H1 (cell line): ENCODE measurements around the gene CUZD1. TPM values are rescaled to one million over a fixed set of nuclear protein-coding genes. Genes with fewer than 3 reads are reported as not detected.

ENCODE experiments used
- CTCF ChIA-PET: fragments of 300-600 bp; sonication (Branson Sonifier 250); formaldehyde crosslinking; loops from one replicate; lab custom pipeline; 2021; ENCODE audit not compliant: partially characterized antibody; lab: Charles Lee
- POLR2A ChIA-PET: fragments of 300-600 bp; sonication (Branson Sonifier 250); formaldehyde crosslinking; loops from one replicate; lab custom pipeline; 2021; ENCODE audit warnings: inconsistent platforms; ENCODE audit not compliant: partially characterized antibody; lab: Charles Lee
- DNase-seq, 2 experiments: peaks; one replicate each; pipeline versions ENCODE4 v3.0.0 to v3.0.0-alpha.2; 2010 to 2022; ENCODE audit warnings: low spot score in 2 of 2, low read depth in 1 of 2, mixed read lengths in 1 of 2
- FAIRE-seq: peaks from 2 replicates; lab custom pipeline; 2011; peaks lifted over from hg19 to GRCh38; lab: Jason Lieb, UNC
- H2AFZ ChIP-seq: 2 replicates; pipeline ENCODE4 v1.8.1; 2012; ENCODE audit warnings: low read length, inconsistent platforms
- H2AK5ac ChIP-seq: 2 replicates; pipeline ENCODE4 v1.6.1; 2013; ENCODE audit warnings: low read depth, low read length
- H2BK120ac ChIP-seq: replicated peaks from 2 replicates; pipeline ENCODE3; 2013; ENCODE audit warnings: low read depth, low read length, inconsistent platforms
- H2BK12ac ChIP-seq: 2 replicates; pipeline ENCODE4 v1.6.1; 2013; ENCODE audit warnings: low read depth, low read length
- H2BK15ac ChIP-seq: 2 replicates; pipeline ENCODE4 v1.6.1; 2013; ENCODE audit warnings: low read length
- H2BK20ac ChIP-seq: 2 replicates; pipeline ENCODE4 v1.6.1; 2013; ENCODE audit warnings: low read length
- H2BK5ac ChIP-seq: 2 replicates; pipeline ENCODE4 v1.6.1; 2013; ENCODE audit warnings: low read depth, low read length
- H3K14ac ChIP-seq: 2 replicates; pipeline ENCODE4 v1.6.1; 2013; ENCODE audit warnings: inconsistent platforms; ENCODE audit not compliant: insufficient read length
- H3K18ac ChIP-seq: 2 replicates; pipeline ENCODE4 v1.6.1; 2013; ENCODE audit warnings: low read length; ENCODE audit errors: extremely low read depth
- H3K23ac ChIP-seq: 2 replicates; pipeline ENCODE4 v1.6.1; 2013; ENCODE audit warnings: inconsistent platforms; ENCODE audit not compliant: insufficient read length
- H3K23me2 ChIP-seq: 2 replicates; pipeline ENCODE4 v1.6.1; 2013; ENCODE audit warnings: low read depth, low read length
- H3K27ac ChIP-seq: 2 replicates; pipeline ENCODE4 v1.6.1; 2011; ENCODE audit warnings: low read depth, low read length, inconsistent platforms
- H3K27me3 ChIP-seq, 4 experiments: replicated peaks in 1 of 4; 1 replicate in 1 of 4; 2 replicates in 3 of 4; pipeline versions ENCODE4 v1.6.1 to v1.8.1; 2011 to 2013; ENCODE audit warnings: low read length in 3 of 4, mild to moderate bottlenecking in 3 of 4, inconsistent platforms in 2 of 4, mixed read lengths in 2 of 4, moderate library complexity in 1 of 4; ENCODE audit not compliant: control insufficient read depth in 3 of 4, insufficient read depth in 3 of 4; ENCODE audit errors: extremely low read depth in 1 of 4
- H3K36me3 ChIP-seq, 4 experiments: 2 replicates each; pipeline versions ENCODE4 v1.6.1 to v1.8.1; 2011 to 2013; ENCODE audit warnings: mild to moderate bottlenecking in 4 of 4, low read length in 3 of 4, moderate library complexity in 2 of 4, control low read depth in 1 of 4, inconsistent platforms in 1 of 4; ENCODE audit not compliant: insufficient read depth in 4 of 4, control insufficient read depth in 2 of 4
- H3K4ac ChIP-seq: replicated peaks from 2 replicates; pipeline ENCODE3; 2013; ENCODE audit warnings: low read length, low read depth, mixed read lengths, inconsistent platforms; ENCODE audit not compliant: insufficient read length
- H3K4me1 ChIP-seq, 4 experiments: replicated peaks in 1 of 4; 1 replicate in 1 of 4; 2 replicates in 3 of 4; pipeline versions ENCODE4 v1.6.1 to v1.8.1; 2011 to 2013; ENCODE audit warnings: low read length in 3 of 4, inconsistent platforms in 2 of 4, mixed read lengths in 1 of 4; ENCODE audit not compliant: insufficient read depth in 4 of 4, control insufficient read depth in 3 of 4
- H3K4me2 ChIP-seq, 2 experiments: 2 replicates each; pipeline versions ENCODE4 v1.6.1 to v1.8.1; 2011 to 2013; ENCODE audit warnings: low read depth in 2 of 2, low read length in 2 of 2, control low read depth in 1 of 2, inconsistent platforms in 1 of 2, mild to moderate bottlenecking in 1 of 2; ENCODE audit not compliant: insufficient read depth in 1 of 2
- H3K4me3 ChIP-seq, 4 experiments: fragments of 200-600, 300-600 bp in 1 of 4; sonication (generic), shearing (Covaris generic), sonication (Bioruptor Twin) in 1 of 4; 2 replicates each; pipeline versions ENCODE4 v1.5.1 to v1.8.1; 2011 to 2016; ENCODE audit warnings: low read length in 4 of 4, low read depth in 3 of 4, control low read depth in 2 of 4, inconsistent platforms in 2 of 4, mild to moderate bottlenecking in 2 of 4, mixed read lengths in 1 of 4, moderate library complexity in 1 of 4; ENCODE audit not compliant: insufficient read depth in 2 of 4; ENCODE audit errors: extremely low read depth in 1 of 4
- H3K56ac ChIP-seq: replicated peaks from 2 replicates; pipeline ENCODE3; 2013; ENCODE audit warnings: low read depth, mild to moderate bottlenecking, mixed read lengths, low read length, inconsistent platforms; ENCODE audit not compliant: insufficient read length
- H3K79me1 ChIP-seq: 2 replicates; pipeline ENCODE4 v1.6.1; 2013; ENCODE audit warnings: low read depth, low read length, control low read depth
- H3K79me2 ChIP-seq, 2 experiments: 2 replicates each; pipeline versions ENCODE4 v1.6.1 to v1.8.1; 2012 to 2013; ENCODE audit warnings: low read length in 2 of 2, mild to moderate bottlenecking in 2 of 2, inconsistent platforms in 1 of 2; ENCODE audit not compliant: insufficient read depth in 2 of 2, control insufficient read depth in 1 of 2
- H3K9ac ChIP-seq, 4 experiments: replicated peaks in 1 of 4; 1 replicate in 1 of 4; 2 replicates in 3 of 4; pipeline versions ENCODE4 v1.6.1 to v1.8.1; 2011 to 2013; ENCODE audit warnings: low read depth in 3 of 4, low read length in 3 of 4, control low read depth in 2 of 4, mild to moderate bottlenecking in 2 of 4, moderate library complexity in 2 of 4, inconsistent platforms in 1 of 4; ENCODE audit errors: extremely low read depth in 1 of 4
- H3K9me3 ChIP-seq, 2 experiments: 2 replicates each; pipeline versions ENCODE4 v1.6.1 to v1.8.1; 2012 to 2013; ENCODE audit warnings: mild to moderate bottlenecking in 2 of 2, moderate library complexity in 2 of 2, control low read depth in 1 of 2, inconsistent platforms in 1 of 2, low read depth in 1 of 2, low read length in 1 of 2, mixed read lengths in 1 of 2; ENCODE audit not compliant: insufficient read depth in 2 of 2
- H4K20me1 ChIP-seq, 2 experiments: replicated peaks in 1 of 2; 2 replicates each; pipeline versions ENCODE3 to v1.8.1; 2011 to 2013; ENCODE audit warnings: inconsistent platforms in 2 of 2, low read length in 2 of 2, mild to moderate bottlenecking in 1 of 2; ENCODE audit not compliant: insufficient read depth in 2 of 2, control insufficient read depth in 1 of 2
- H4K5ac ChIP-seq: 2 replicates; pipeline ENCODE4 v1.6.1; 2013; ENCODE audit warnings: low read length, low read depth, mixed read lengths, inconsistent platforms; ENCODE audit not compliant: insufficient read length
- H4K8ac ChIP-seq: 2 replicates; pipeline ENCODE4 v1.8.0; 2013; ENCODE audit warnings: mild to moderate bottlenecking, moderate library complexity, low read length, inconsistent platforms; ENCODE audit not compliant: insufficient read depth; ENCODE audit errors: extremely low read depth
- H4K91ac ChIP-seq: replicated peaks from 2 replicates; pipeline ENCODE3; 2013; ENCODE audit warnings: low read length, mixed read lengths, inconsistent platforms; ENCODE audit not compliant: insufficient read length
- CBX8 ChIP-seq: fragments of 300-800, 300-1000 bp; sonication (generic); IDR thresholded peaks from 2 replicates; pipeline ENCODE4 v1.7.1; 2016; ENCODE audit warnings: low read depth, low read length, borderline replicate concordance
- SUZ12 ChIP-seq: fragments of 200-600 bp; sonication (generic); IDR thresholded peaks from 2 replicates; pipeline ENCODE4 v1.6.1; 2012; ENCODE audit warnings: mild to moderate bottlenecking, inconsistent platforms, low read length, moderate library complexity, mixed read lengths
- whole genome bisulfite sequencing, 2 experiments: shearing (Covaris generic) in 1 of 2; methylation state at CpG; one replicate each; pipeline versions ENCODE4 v1.1.6 to v1.1.7; 2013 to 2015; ENCODE audit warnings: low lambda C conversion rate in 2 of 2, mixed read lengths in 2 of 2, inconsistent platforms in 1 of 2, low coverage in 1 of 2, missing lambda C conversion rate in 1 of 2; ENCODE audit not compliant: insufficient replicate concordance in 2 of 2, insufficient coverage in 1 of 2, insufficient read length in 1 of 2; ENCODE audit errors: extremely low coverage in 1 of 2, missing lambda C conversion rate in 1 of 2; 5-methylcytosine and 5-hydroxymethylcytosine counted together
- polyA plus RNA-seq, 7 experiments: library from polyadenylated mRNA; depleted of rRNA in 3 of 7; stranded (reverse) in 5 of 7; unstranded in 2 of 7; fragments of >200 nt in 5 of 7; fragments of 200-250 nt in 2 of 7; gene quantifications; 1 replicate in 5 of 7; 2 replicates in 1 of 7; 4 replicates in 1 of 7; pipeline versions ENCODE4 v1.2.1 to v1.2.3, GENCODE V29; 2011 to 2013; ENCODE audit warnings: missing spikeins in 2 of 7, mixed read lengths in 2 of 7
- total RNA-seq: library from RNA; stranded (reverse); fragmentation: NEBNext Ultra II Directional; extraction: Animal tissue kit (Norgen Biotek cat#: 25700); gene quantifications from 2 replicates; pipeline ENCODE4 v1.2.1, GENCODE V29; 2021

CUZD1 gene
- total and polyA plus RNA-seq, 2 of the 8 experiments (the other 6 are each of a cell fraction or from before 2014, with no cell fraction given), result 11.9 to 30.0 TPM

DNA sequence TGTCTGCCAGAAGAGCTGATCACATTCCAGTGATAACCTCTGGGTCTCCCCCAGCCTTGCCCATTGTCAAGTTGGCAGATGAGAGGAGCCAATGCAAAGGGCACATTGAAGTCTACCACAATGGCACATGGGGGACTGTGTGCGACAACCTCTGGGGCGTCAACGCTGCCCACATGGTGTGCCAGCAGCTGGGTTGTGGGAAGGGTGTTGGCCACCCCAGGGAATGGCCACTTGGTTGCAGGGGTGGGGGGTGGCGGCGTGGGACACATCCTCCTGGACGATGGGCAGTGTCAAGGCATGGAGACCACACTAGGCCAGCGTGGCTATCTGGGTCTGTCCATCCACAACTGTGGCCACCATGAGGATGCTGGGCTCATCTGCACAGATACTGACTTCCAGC, 43.4 kb downstream of the CUZD1 start:
- Histone ChIP-seq H3K4ac (no peak overlapping the region), H3K23ac (no peak overlapping the region)
- WGBS, 2 experiments, result 83% methylated on average over 7 of the region's 7 CpGs; no CpG with 5 or more reads in 1 of the 2 experiments

More for the DNA sequence above, 43.4 kb downstream of the CUZD1 start:
- Histone ChIP-seq H3K4me3 (no peak overlapping the region), H3K4me2 (no peak overlapping the region), H3K79me2 (no peaks in the 10 kb centered on the region), H4K20me1 (no peaks in the 10 kb centered on the region), H3K9ac (no peak overlapping the region), H4K5ac (no peak overlapping the region), H3K9me3 (no peaks in the 10 kb centered on the region), H3K27ac (no peak overlapping the region), H2BK15ac (no peak overlapping the region), H2BK120ac (no peak overlapping the region), H2AK5ac (no peak overlapping the region), H3K14ac (no peak overlapping the region), H3K79me1 (no peaks in the 10 kb centered on the region), H3K4me1 (no peaks in the 10 kb centered on the region), H2AFZ (no peak overlapping the region), H3K36me3 (no peaks in the 10 kb centered on the region), H3K18ac (no peak overlapping the region), H4K8ac (no peak overlapping the region), H2BK5ac (no peak overlapping the region), H2BK20ac (no peak overlapping the region), H4K91ac (no peak overlapping the region), H3K56ac (no peak overlapping the region), H3K27me3 (no peaks in the 10 kb centered on the region; a peak in 1 of 7 replicates), H3K23me2 (0 out of 2 replicates have a peak, but pooled peaks cover 2% of the 10 kb centered on the region), H2BK12ac (no peak overlapping the region)
- ChIA-PET CTCF (interaction anchor here (1.3 kb wide), 1 partner anchor 18 kb away, joined by 4 read pairs; no protein-coding TSS in a partner anchor), POLR2A (no interaction called here)
- DNase-seq (no peak), FAIRE-seq (no peak)
- TF ChIP-seq SUZ12 (no peak), CBX8 (no peak)
